A673 (cell line): ENCODE measurements around the gene LHB.

Experiments used
- CTCF ChIP-seq: fragments of 300-800, 200-600 bp; sonication (generic); conservative IDR thresholded peaks from 2 replicates; pipeline ENCODE4 v1.5.1; 2017; ENCODE audit warnings: low read depth, mild to moderate bottlenecking, antibody characterized with exemption, low read length, moderate library complexity, mixed read lengths
- EZH2 ChIP-seq: fragments of 200-600 bp; sonication (generic); IDR thresholded peaks from 2 replicates; pipeline ENCODE4 v1.6.1; 2017; ENCODE audit warnings: borderline replicate concordance, low read depth, mild to moderate bottlenecking, mixed read lengths, antibody characterized with exemption, low read length; ENCODE audit not compliant: poor library complexity, severe bottlenecking

- no peak for TF ChIP-seq EZH2
- no peak for TF ChIP-seq CTCF
Measured at GRCh38 chr19:49017041-49017665, at the start of gene LHB.
